HCT116 (cell line): ENCODE data around the gene SEL1L2. TPM values are rescaled to one million over a fixed set of nuclear protein-coding genes. Genes with fewer than 3 reads are reported as not detected.

Experiments used
- ATAC-seq: fragments of 200-7000 bp; cut with Tn5 transposase; 2 replicates; pipeline ENCODE4 v1.9.1; 2020; ENCODE audit warnings: mild to moderate bottlenecking, moderate library complexity
- BruUV-seq: library from RNA; stranded (reverse); fragments of 400-500 nt; replicated peaks from 2 replicates; lab custom pipeline; 2021; lab: Mats Ljungman, UMichigan
- CTCF ChIA-PET: fragments of 300-600 bp; sonication (Branson Sonifier 250); formaldehyde crosslinking; loops from one replicate; lab custom pipeline; 2021; ENCODE audit warnings: antibody characterized with exemption; lab: Charles Lee
- POLR2A ChIA-PET: fragments of 300-600, 350-600 bp; sonication (Branson Sonifier 250); formaldehyde crosslinking; loops from one replicate; lab custom pipeline; 2021; ENCODE audit warnings: antibody characterized with exemption; lab: Charles Lee
- RAD21 ChIA-PET, 2 experiments: fragments of 300-600 bp; sonication (Branson Sonifier 250); formaldehyde crosslinking; loops; one replicate each; lab custom pipeline; 2023; ENCODE audit warnings: low total read pairs in 2 of 2; ENCODE audit not compliant: uncharacterized antibody in 2 of 2, unreplicated experiment in 2 of 2, low non-redundant PET in 1 of 2; lab: Charles Lee
- DNase-seq: peaks from one replicate; pipeline ENCODE4 v3.0.0-alpha.2; 2010; ENCODE audit warnings: low read depth, low spot score
- H2AFZ ChIP-seq: fragments of 200-600 bp; shearing (Covaris generic), sonication (generic); 2 replicates; pipeline ENCODE4 v1.6.1; 2017; ENCODE audit warnings: low read depth, mixed run types, mixed read lengths, antibody characterized with exemption, low read length; ENCODE audit not compliant: poor library complexity, severe bottlenecking
- H3K27ac ChIP-seq: 2 replicates; pipeline ENCODE4 v1.5.1; 2012; ENCODE audit warnings: low read depth, low read length
- H3K27me3 ChIP-seq: fragments of 200-600 bp; sonication (generic); 2 replicates; pipeline ENCODE4 v1.6.1; 2016; ENCODE audit warnings: mixed run types, low read length, mixed read lengths; ENCODE audit not compliant: insufficient read depth
- H3K36me3 ChIP-seq, 2 experiments: fragments of 200-500 bp in 1 of 2; fragments of 200-600 bp in 1 of 2; sonication (Bioruptor generic) in 1 of 2; sonication (generic) in 1 of 2; 2 replicates each; pipeline versions ENCODE4 v1.5.1 to v1.6.1; 2014 to 2016; ENCODE audit warnings: low read length in 2 of 2, inconsistent platforms in 1 of 2, mixed read lengths in 1 of 2, mixed run types in 1 of 2; ENCODE audit not compliant: insufficient read depth in 2 of 2, control insufficient read depth in 1 of 2
- H3K4me1 ChIP-seq, 2 experiments: fragments of 200-600 bp in 1 of 2; sonication (generic) in 1 of 2; 2 replicates each; pipeline versions ENCODE4 v1.5.1 to v1.6.1; 2012 to 2017; ENCODE audit warnings: low read length in 2 of 2, inconsistent platforms in 1 of 2, mild to moderate bottlenecking in 1 of 2, mixed read lengths in 1 of 2, mixed run types in 1 of 2, moderate library complexity in 1 of 2; ENCODE audit not compliant: insufficient read depth in 2 of 2, control insufficient read depth in 1 of 2
- H3K4me2 ChIP-seq: fragments of 200-600 bp; sonication (generic); 2 replicates; pipeline ENCODE4 v1.6.1; 2017; ENCODE audit warnings: mixed run types, low read length, mixed read lengths
- H3K4me3 ChIP-seq, 2 experiments: fragments of 200-600 bp in 1 of 2; sonication (generic) in 1 of 2; replicated peaks in 1 of 2; 2 replicates each; pipeline ENCODE4 v1.5.1; 2011 to 2016; ENCODE audit warnings: low read length in 2 of 2, control low read depth in 1 of 2, low read depth in 1 of 2, mild to moderate bottlenecking in 1 of 2, mixed read lengths in 1 of 2, mixed run types in 1 of 2
- H3K79me2 ChIP-seq: fragments of 200-600 bp; sonication (generic); 2 replicates; pipeline ENCODE4 v1.6.1; 2017; ENCODE audit warnings: mild to moderate bottlenecking, mixed run types, low read length, moderate library complexity, mixed read lengths; ENCODE audit not compliant: insufficient read depth
- H3K9ac ChIP-seq: fragments of 200-600 bp; sonication (generic); 2 replicates; pipeline ENCODE4 v1.6.1; 2016; ENCODE audit warnings: low read length, mixed read lengths
- H3K9me2 ChIP-seq: fragments of 200-600 bp; sonication (generic), shearing (Covaris generic); 2 replicates; pipeline ENCODE4 v1.6.1; 2017; ENCODE audit warnings: mixed run types, mild to moderate bottlenecking, moderate library complexity; ENCODE audit not compliant: insufficient read depth
- H3K9me3 ChIP-seq, 2 experiments: fragments of 200-500 bp in 1 of 2; fragments of 200-600 bp in 1 of 2; sonication (Bioruptor generic) in 1 of 2; sonication (generic) in 1 of 2; 2 replicates each; pipeline ENCODE4 v1.6.1; 2014 to 2017; ENCODE audit warnings: low read length in 2 of 2, mixed read lengths in 2 of 2, inconsistent platforms in 1 of 2, low read depth in 1 of 2, mild to moderate bottlenecking in 1 of 2, mixed run types in 1 of 2, moderate library complexity in 1 of 2; ENCODE audit not compliant: control insufficient read depth in 1 of 2, insufficient read depth in 1 of 2
- H4K20me1 ChIP-seq: fragments of 200-600 bp; sonication (generic), shearing (Covaris generic); 2 replicates; pipeline ENCODE4 v1.6.1; 2017; ENCODE audit warnings: mixed run types, mild to moderate bottlenecking, moderate library complexity; ENCODE audit not compliant: insufficient read depth
- EGR1 ChIP-seq: IDR thresholded peaks from 2 replicates; pipeline ENCODE4 v1.6.1; 2012; ENCODE audit warnings: low read depth
- ELF1 ChIP-seq: IDR thresholded peaks from 2 replicates; pipeline ENCODE4 v1.6.1; 2012; ENCODE audit warnings: low read depth, borderline replicate concordance
- EZH2phosphoT487 ChIP-seq: fragments of 200-600 bp; IDR thresholded peaks from 2 replicates; pipeline ENCODE4 v1.6.1; 2018; ENCODE audit warnings: antibody characterized with exemption, borderline replicate concordance
- JUND ChIP-seq: IDR thresholded peaks from 2 replicates; pipeline ENCODE4 v1.6.1; 2012
- SIN3A ChIP-seq: IDR thresholded peaks from 2 replicates; pipeline ENCODE4 v1.6.1; 2012; ENCODE audit warnings: low read depth
- SP1 ChIP-seq: IDR thresholded peaks from 2 replicates; pipeline ENCODE4 v1.6.1; 2012; ENCODE audit warnings: low read depth
- ZNF274 ChIP-seq: fragments of 200-500 bp; sonication (Bioruptor generic); IDR thresholded peaks from 2 replicates; pipeline ENCODE4 v1.6.1; 2014; ENCODE audit warnings: mild to moderate bottlenecking, low read depth, low read length, inconsistent platforms
- intact Hi-C: fragments of 100-400 bp; cut with micrococcal nuclease; formaldehyde crosslinking; loops from 2 replicates; pipeline ENCODE4 v1.10.0; 2022
- total RNA-seq: library from RNA; stranded (reverse); gene quantifications from one replicate; pipeline ENCODE4 v1.2.1, GENCODE V29; 2021; ENCODE audit not compliant: unreplicated experiment
- TF ChIP-seq, protein P1 (sequence below), 3 experiments: fragments of 200-600 bp in 1 of 3; sonication (generic) in 1 of 3; IDR thresholded peaks in 2 of 3; conservative IDR thresholded peaks in 1 of 3; 2 replicates each; pipeline ENCODE4 v1.5.1; 2012 to 2017; ENCODE audit warnings: low read depth in 2 of 3, low read length in 2 of 3, antibody characterized with exemption in 1 of 3, borderline replicate concordance in 1 of 3, control low read depth in 1 of 3, mild to moderate bottlenecking in 1 of 3, mixed read lengths in 1 of 3, mixed run types in 1 of 3, moderate library complexity in 1 of 3; ENCODE audit not compliant: insufficient read depth in 1 of 3
- TF ChIP-seq, protein P2 (sequence below): IDR thresholded peaks from 2 replicates; pipeline ENCODE4 v1.6.1; 2012
- TF ChIP-seq, protein P3 (sequence below): IDR thresholded peaks from 2 replicates; pipeline ENCODE4 v1.6.1; 2011; ENCODE audit warnings: mild to moderate bottlenecking, low read length, moderate library complexity; ENCODE audit not compliant: insufficient replicate concordance; ENCODE audit errors: extremely low read depth

The SEL1L2 gene
- total RNA-seq, 1 experiment from 2014 or later = not detected

DNA sequence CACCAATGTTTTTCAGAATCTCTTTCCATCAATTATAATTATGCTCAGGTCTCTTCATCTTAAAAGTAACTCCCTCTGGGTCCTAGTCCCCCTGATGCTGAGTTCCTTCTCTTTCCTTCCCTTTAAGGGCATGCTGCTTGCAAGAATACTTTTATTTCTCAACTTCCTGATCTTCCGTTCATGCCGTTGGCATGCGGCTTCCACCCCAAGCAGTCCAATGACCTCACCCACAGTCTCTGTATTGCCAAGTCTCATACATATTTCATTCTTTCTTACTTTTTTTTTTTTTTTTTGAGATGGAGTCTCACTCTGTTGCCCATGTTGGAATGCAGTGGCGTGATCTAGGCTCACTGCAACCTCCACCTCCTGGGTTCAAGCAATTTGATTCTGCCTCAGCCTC is 122.1 kb downstream of the SEL1L2 start:
- ATAC-seq (no peak), DNase-seq (no peak)
- BruUV-seq = no TSS peak
- Histone ChIP-seq H3K36me3 (no peaks in the 10 kb centered on the region), H4K20me1 (no peaks in the 10 kb centered on the region), H3K9ac (no peak overlapping the region), H3K4me3 (no peak overlapping the region), H3K27ac (no peak overlapping the region), H2AFZ (no peak overlapping the region), H3K79me2 (no peaks in the 10 kb centered on the region), H3K27me3 (no peaks in the 10 kb centered on the region), H3K9me3 (no peaks in the 10 kb centered on the region), H3K4me1 (no peaks in the 10 kb centered on the region), H3K9me2 (no peaks in the 10 kb centered on the region), H3K4me2 (no peak overlapping the region)
- CTCF ChIA-PET = no interaction called here
- RAD21 ChIA-PET = no interaction called here
- no peak for TF ChIP-seq ELF1
- no peak for TF ChIP-seq SIN3A
- no peak for TF ChIP-seq ZNF274
- POLR2A ChIA-PET = no interaction called here
- intact Hi-C loops = no loop called here

DNA sequence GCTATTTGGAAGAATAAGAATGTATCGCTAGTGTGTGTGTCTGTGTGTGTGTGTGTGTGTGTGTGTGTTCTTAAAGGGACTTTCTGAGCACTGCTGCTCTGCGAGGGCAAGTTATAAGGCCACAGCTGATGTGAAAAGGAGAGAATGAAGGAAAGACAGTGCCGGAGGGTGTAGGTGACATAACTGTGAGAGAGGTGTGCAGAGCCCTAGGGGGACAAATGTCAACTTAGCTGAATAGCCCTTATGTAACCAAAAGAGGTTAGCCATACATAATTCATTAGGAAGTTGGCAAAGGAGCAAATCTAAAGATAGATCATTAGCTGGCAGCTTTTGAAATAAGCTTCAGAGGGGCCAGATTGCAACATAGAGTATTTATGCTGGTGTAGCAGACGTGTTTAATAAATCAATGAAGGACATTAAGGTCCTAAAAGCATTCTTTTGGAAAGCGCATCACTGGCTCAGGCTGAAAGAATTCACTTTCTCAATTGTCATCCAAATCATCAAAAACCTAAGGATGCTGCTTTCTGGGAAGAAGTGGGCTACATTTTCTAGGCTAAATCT is 124.5 kb downstream of the SEL1L2 start:
- no peaks in the 10 kb centered on the region for H3K27me3 ChIP-seq
- no peak overlapping the region for H3K9ac ChIP-seq
- intact Hi-C loops = no loop called here
- H3K9me3 ChIP-seq = no peaks in the 10 kb centered on the region
- DNase-seq = no peak
- CTCF ChIA-PET = no interaction called here
- RAD21 ChIA-PET = no interaction called here
- no peaks in the 10 kb centered on the region for H3K36me3 ChIP-seq
- TF ChIP-seq JUND = no peak
- no peak for TF ChIP-seq EGR1
- TF ChIP-seq EZH2phosphoT487 = no peak
- TF ChIP-seq, protein P1, sequence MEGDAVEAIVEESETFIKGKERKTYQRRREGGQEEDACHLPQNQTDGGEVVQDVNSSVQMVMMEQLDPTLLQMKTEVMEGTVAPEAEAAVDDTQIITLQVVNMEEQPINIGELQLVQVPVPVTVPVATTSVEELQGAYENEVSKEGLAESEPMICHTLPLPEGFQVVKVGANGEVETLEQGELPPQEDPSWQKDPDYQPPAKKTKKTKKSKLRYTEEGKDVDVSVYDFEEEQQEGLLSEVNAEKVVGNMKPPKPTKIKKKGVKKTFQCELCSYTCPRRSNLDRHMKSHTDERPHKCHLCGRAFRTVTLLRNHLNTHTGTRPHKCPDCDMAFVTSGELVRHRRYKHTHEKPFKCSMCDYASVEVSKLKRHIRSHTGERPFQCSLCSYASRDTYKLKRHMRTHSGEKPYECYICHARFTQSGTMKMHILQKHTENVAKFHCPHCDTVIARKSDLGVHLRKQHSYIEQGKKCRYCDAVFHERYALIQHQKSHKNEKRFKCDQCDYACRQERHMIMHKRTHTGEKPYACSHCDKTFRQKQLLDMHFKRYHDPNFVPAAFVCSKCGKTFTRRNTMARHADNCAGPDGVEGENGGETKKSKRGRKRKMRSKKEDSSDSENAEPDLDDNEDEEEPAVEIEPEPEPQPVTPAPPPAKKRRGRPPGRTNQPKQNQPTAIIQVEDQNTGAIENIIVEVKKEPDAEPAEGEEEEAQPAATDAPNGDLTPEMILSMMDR (IDR thresholded peaks at IDR 0.05 in 2 of 3, conservative IDR thresholded peaks at IDR 0.05 in 1 of 3; ENCODE audit: borderline replicate concordance in 1 of 3, insufficient read depth in 1 of 3, low read depth in 2 of 3, low read length in 2 of 3) = no peak
- TF ChIP-seq, protein P2, sequence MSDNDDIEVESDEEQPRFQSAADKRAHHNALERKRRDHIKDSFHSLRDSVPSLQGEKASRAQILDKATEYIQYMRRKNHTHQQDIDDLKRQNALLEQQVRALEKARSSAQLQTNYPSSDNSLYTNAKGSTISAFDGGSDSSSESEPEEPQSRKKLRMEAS = no peak
- TF ChIP-seq SP1 = no peak
- TF ChIP-seq, protein P3, sequence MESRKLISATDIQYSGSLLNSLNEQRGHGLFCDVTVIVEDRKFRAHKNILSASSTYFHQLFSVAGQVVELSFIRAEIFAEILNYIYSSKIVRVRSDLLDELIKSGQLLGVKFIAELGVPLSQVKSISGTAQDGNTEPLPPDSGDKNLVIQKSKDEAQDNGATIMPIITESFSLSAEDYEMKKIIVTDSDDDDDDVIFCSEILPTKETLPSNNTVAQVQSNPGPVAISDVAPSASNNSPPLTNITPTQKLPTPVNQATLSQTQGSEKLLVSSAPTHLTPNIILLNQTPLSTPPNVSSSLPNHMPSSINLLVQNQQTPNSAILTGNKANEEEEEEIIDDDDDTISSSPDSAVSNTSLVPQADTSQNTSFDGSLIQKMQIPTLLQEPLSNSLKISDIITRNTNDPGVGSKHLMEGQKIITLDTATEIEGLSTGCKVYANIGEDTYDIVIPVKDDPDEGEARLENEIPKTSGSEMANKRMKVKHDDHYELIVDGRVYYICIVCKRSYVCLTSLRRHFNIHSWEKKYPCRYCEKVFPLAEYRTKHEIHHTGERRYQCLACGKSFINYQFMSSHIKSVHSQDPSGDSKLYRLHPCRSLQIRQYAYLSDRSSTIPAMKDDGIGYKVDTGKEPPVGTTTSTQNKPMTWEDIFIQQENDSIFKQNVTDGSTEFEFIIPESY = no peak
- no peaks in the 10 kb centered on the region for H3K9me2 ChIP-seq
- no peak overlapping the region for H3K4me2 ChIP-seq
- H2AFZ ChIP-seq = no peak overlapping the region
- no peaks in the 10 kb centered on the region for H3K4me1 ChIP-seq
- no peak for ATAC-seq
- H3K4me3 ChIP-seq = no peak overlapping the region
- H3K27ac ChIP-seq = no peak overlapping the region
- POLR2A ChIA-PET = no interaction called here
- no peaks in the 10 kb centered on the region for H4K20me1 ChIP-seq
- no TSS peak for BruUV-seq
- no peaks in the 10 kb centered on the region for H3K79me2 ChIP-seq
